Measurements from ENCODE around the gene GRIN2A.

DNA sequence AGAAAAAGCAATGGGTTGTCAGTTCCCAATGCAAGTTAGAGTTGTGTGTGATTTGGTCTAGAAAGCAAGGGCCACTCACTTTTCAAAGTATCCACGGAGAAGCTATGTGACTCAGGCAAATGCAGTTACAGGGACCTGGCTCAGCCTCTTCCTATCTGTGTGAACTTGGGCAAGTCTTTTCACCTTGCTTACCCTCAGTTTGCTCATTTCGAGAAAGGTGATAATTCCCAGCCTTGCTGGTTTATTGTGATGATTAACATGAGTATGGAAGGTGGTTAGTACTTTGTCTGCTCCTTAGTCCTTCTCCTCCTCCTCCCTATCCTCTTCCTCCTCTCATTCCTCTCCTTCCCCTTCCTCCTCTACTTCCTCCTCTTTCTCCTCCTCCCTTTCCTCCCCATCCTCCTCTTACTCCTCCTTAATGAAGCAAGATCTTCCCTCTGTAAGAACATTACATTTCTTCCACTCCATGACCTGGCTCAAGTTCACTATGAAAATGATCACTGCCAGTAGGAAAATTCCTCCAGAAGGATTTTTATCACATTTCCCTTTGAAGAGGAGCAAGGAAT lies 204.0 kb downstream of the GRIN2A start:
- TF ChIP-seq ISL1 (CRISPR knock-in tag; IDR thresholded peaks at IDR 0.05) (no peak), CREB5 (CRISPR knock-in tag; IDR thresholded peaks at IDR 0.05; ENCODE audit: low read depth) (no peak), ESRRG (CRISPR knock-in tag; IDR thresholded peaks at IDR 0.05) (no peak), BACH2 (CRISPR knock-in tag; IDR thresholded peaks at IDR 0.05; ENCODE audit: borderline replicate concordance) (no peak), GLIS3 (CRISPR knock-in tag; IDR thresholded peaks at IDR 0.05) (no peak), ZFP30 (CRISPR knock-in tag; IDR thresholded peaks at IDR 0.05) (no peak), RARB (CRISPR knock-in tag; IDR thresholded peaks at IDR 0.05) (no peak), ARNTL (CRISPR knock-in tag; IDR thresholded peaks at IDR 0.05; ENCODE audit: borderline replicate concordance, low read depth) (no peak), OSR1 (CRISPR knock-in tag; IDR thresholded peaks at IDR 0.05) (no peak), ZNF8 (CRISPR knock-in tag; IDR thresholded peaks at IDR 0.05) (no peak), ZNF565 (CRISPR knock-in tag; conservative IDR thresholded peaks at IDR 0.05; ENCODE audit: low read depth) (no peak), TSHZ2 (CRISPR knock-in tag; IDR thresholded peaks at IDR 0.05) (no peak), PPARA (CRISPR knock-in tag; IDR thresholded peaks at IDR 0.05; ENCODE audit: borderline replicate concordance) (no peak), CSRNP3 (CRISPR knock-in tag; IDR thresholded peaks at IDR 0.05) (no peak)

Measured in SK-N-SH treated with all-trans-retinoic acid at 6 μM for 48 hours (cell line).